Measurements from ENCODE around the gene TRIO. TPM values are rescaled to one million over a fixed set of nuclear protein-coding genes. Genes with fewer than 3 reads are reported as not detected.

Gene TRIO
- total RNA-seq, 2 experiments from 2014 or later, result 6.0 to 6.6 TPM

DNA sequence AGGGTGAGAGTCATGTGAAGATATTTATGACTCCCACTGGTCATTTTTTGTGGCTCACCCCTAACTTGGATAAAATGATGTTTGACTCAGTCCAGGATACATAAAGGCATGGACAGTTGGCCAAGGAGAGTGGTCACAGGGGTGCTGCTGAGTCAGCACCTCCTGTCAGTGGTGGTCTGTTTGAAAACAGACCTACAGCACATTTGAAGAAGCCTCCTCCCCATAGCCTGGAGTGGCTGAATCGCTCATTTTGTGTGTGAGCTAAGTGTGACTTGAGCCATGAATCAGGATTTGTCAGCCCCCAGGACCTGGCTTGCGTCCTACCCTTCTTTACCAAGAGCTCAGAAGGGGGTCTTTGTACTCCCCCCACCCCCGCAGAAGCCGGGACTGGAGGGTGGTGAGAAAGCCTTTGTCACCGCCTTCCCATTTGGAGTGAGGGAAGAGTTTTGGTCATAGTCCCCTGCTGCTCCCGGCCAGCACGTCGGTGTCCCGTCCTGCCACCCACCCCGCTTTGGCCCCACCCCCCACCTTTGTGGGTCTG is 35.6 kb downstream of the TRIO start:
- Mint-ChIP-seq H3K9me3 (no peaks in the 10 kb centered on the region), H3K4me1 (ENCODE audit: low read depth) (no peaks in the 10 kb centered on the region), H3K4me3 (no peak overlapping the region), H3K36me3 (no peaks in the 10 kb centered on the region), H3K27ac (no peak overlapping the region), H3K27me3 (no peaks in the 10 kb centered on the region)
- CTCF ChIA-PET, result no interaction called here
- intact Hi-C loops (cut with micrococcal nuclease), result no loop called here
- POLR2A ChIA-PET, result no interaction called here
- no peak for DNase-seq

DNA sequence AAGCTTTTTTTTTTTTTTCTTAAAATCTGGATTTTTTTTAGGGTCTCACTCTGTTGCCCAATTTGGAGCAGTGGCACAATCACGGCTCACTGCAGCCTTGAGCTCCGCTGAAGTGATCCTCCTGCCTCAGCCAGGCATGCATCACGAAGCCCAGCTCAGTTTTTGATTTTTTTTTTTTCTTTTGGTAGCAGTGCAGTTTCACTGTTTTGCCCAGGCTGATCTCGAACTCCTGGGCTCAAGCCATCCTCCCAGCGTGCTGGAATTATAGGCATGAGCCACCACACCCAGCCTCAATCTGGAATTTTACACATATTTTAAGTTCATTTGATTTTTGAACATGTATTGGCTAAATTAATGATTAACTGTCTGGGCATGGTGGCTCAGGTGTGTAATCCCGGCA is 36.3 kb downstream of the TRIO start:
- no peak overlapping the region for H3K27ac Mint-ChIP-seq
- no peaks in the 10 kb centered on the region for H3K4me1 Mint-ChIP-seq (ENCODE audit: low read depth)
- no peak for DNase-seq
- no peaks in the 10 kb centered on the region for H3K9me3 Mint-ChIP-seq
- CTCF ChIA-PET, result no interaction called here
- H3K36me3 Mint-ChIP-seq, result no peaks in the 10 kb centered on the region
- POLR2A ChIA-PET, result no interaction called here
- intact Hi-C loops (cut with micrococcal nuclease), result no loop called here
- H3K27me3 Mint-ChIP-seq, result no peaks in the 10 kb centered on the region
- no peak overlapping the region for H3K4me3 Mint-ChIP-seq

DNA sequence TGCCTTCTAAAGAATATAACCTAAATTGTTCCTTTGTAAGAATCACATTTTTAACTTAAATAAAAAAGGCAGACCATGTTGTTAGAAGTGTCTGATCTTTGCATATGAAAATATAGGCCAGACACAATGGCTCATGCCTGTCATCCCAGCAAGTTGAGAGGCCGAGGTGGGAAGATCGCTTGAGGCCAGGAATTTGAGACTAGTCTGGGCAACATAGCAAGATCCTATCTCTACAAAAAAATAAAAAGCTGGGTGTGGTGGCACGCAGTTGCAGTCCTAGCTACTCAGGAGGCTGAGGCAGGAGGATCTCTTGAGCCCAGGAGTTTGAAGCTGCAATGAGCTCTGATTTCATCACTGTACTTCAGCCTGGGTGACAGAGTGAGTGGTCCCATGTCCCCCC is 37.3 kb downstream of the TRIO start:
- no peaks in the 10 kb centered on the region for H3K4me1 Mint-ChIP-seq (ENCODE audit: low read depth)
- H3K27ac Mint-ChIP-seq, result no peak overlapping the region
- H3K4me3 Mint-ChIP-seq, result no peak overlapping the region
- no peaks in the 10 kb centered on the region for H3K27me3 Mint-ChIP-seq
- DNase-seq, result no peak
- H3K9me3 Mint-ChIP-seq, result no peaks in the 10 kb centered on the region
- H3K36me3 Mint-ChIP-seq, result no peaks in the 10 kb centered on the region
- ChIA-PET CTCF (no interaction called here), POLR2A (no interaction called here)
- intact Hi-C loops (cut with micrococcal nuclease), result no loop called here

DNA sequence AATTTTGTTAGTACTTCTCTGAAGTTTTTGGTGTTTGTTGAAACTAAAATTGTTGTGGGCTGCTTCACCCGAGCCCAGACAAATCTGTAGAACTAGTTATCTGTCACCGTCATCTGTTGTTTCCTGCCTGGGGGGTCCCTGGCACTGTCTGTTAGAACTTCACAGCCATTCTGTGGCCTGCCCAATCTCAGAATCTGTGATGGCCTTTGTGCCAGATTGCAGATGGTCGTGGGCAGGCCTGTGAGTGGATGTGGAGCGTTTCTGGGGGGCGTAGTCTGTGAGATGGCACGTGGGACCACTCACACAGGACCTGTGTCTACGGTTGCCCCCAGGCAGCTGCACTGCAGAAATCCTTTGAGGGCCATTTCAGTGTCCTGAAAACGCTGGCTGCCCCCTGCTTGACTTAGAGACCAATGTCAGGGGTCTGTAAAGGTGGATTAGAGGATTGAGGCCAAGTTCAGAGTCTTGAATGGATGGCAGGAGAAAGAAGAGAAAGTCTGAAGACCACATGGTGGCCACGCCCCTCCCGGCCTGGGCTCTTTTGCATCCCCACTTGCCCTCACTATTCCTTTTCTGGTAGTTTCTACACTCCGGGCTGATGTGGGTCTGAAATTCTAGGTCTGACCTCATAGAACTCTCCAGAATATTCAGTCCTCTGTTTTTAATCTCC is 38.3 kb downstream of the TRIO start:
- POLR2A ChIA-PET, result no interaction called here
- H3K36me3 Mint-ChIP-seq, result no peaks in the 10 kb centered on the region
- intact Hi-C loops (cut with micrococcal nuclease), result no loop called here
- H3K27me3 Mint-ChIP-seq, result no peaks in the 10 kb centered on the region
- no peaks in the 10 kb centered on the region for H3K9me3 Mint-ChIP-seq
- no peak overlapping the region for H3K27ac Mint-ChIP-seq
- H3K4me1 Mint-ChIP-seq (ENCODE audit: low read depth), result no peaks in the 10 kb centered on the region
- no peak overlapping the region for H3K4me3 Mint-ChIP-seq
- CTCF ChIA-PET, result no interaction called here
- no peak for DNase-seq

DNA sequence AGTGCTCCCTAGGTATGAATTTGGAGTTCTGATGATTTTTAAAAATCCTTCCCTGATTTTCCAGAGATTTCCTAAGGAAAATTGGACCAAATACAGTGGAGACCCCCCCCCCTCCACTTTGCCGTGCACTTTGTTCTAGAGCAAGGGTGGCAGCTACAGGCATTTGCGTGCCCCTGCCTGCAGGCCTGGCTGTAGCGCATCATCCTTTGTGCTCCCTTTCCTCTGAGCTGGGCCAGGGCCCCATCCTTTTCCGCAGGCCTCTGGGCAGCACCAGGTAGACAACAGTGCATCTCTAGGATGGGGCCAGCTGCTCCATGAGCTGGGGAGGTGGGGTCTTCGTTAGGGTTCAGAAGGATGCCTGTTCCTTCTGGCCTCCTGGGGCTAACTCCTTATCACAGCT is 39.6 kb downstream of the TRIO start:
- Mint-ChIP-seq H3K27ac (no peak overlapping the region), H3K27me3 (no peaks in the 10 kb centered on the region), H3K36me3 (no peaks in the 10 kb centered on the region), H3K4me3 (no peak overlapping the region), H3K9me3 (no peaks in the 10 kb centered on the region), H3K4me1 (ENCODE audit: low read depth) (no peaks in the 10 kb centered on the region)
- POLR2A ChIA-PET, result no interaction called here
- CTCF ChIA-PET, result interaction anchor here (0.7 to 0.8 kb wide), 2 partner anchors 88 to 418 kb away, joined by 3 read pairs; no protein-coding TSS in a partner anchor
- intact Hi-C loops (cut with micrococcal nuclease), result no loop called here
- no peak for DNase-seq

DNA sequence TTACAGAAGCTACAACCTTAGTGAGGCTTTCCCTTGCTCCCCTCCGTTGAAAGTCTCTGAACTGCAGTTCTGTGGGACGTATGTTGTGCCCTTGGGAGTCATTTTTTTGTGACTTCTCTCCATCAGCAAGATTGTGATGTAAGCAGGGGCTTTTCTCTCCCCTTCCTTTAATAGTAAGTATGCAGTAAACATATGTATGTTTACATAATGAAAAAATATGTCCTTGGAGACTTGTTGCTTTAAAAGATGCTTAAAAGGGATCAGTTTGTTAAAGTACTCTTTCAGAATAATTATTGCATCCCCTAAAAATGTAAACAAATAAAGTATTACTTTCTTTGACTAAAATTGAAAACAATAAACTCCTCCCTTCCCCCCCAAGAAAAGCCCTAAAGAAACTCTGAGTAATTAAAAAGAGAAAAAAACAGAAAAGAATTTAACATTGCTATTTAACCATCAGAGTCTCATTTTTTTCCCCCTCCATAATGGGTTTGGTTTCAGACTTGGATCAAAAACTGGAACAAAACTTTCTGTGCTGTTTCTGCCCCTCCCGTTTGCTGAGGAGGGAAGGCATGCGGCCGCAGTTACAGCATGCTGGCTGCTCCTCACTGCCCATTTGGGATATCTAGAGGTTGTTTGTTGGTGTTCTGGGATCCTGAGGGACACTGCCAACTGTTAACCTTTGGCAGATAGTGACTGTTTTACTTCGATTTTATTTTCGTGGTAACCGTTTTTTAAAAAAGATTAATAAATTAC is 40.2 kb downstream of the TRIO start:
- ChIA-PET POLR2A (no interaction called here), CTCF (interaction anchor here (0.7 kb wide), 1 partner anchor 419 kb away, joined by 3 read pairs; no protein-coding TSS in a partner anchor)
- no peak overlapping the region for H3K4me3 Mint-ChIP-seq
- intact Hi-C loops (cut with micrococcal nuclease), result no loop called here
- no peaks in the 10 kb centered on the region for H3K4me1 Mint-ChIP-seq (ENCODE audit: low read depth)
- H3K36me3 Mint-ChIP-seq, result no peaks in the 10 kb centered on the region
- no peaks in the 10 kb centered on the region for H3K27me3 Mint-ChIP-seq
- H3K9me3 Mint-ChIP-seq, result no peaks in the 10 kb centered on the region
- no peak overlapping the region for H3K27ac Mint-ChIP-seq
- DNase-seq, result no peak

DNA sequence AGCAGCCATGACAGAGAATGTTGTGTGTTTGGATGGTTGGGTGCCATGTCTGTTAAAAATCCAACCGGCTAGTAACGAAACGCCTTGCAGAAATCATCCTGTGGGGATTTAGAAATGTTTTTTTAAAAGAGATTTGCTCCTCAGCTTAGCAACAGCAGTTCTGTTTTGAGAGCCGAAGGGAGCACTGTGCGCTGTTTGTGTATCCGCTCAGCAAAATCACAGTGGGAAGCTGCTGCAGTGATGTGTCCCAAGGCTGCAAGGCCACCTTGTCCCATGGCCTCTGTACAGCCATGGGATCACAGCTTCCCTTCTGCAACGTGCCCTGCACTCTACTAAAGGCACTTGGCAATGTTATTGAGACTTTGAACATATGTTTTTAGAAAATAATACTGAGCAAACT is 40.9 kb downstream of the TRIO start:
- H3K4me1 Mint-ChIP-seq (ENCODE audit: low read depth), result no peaks in the 10 kb centered on the region
- ChIA-PET CTCF (no interaction called here), POLR2A (no interaction called here)
- H3K36me3 Mint-ChIP-seq, result no peaks in the 10 kb centered on the region
- H3K9me3 Mint-ChIP-seq, result no peaks in the 10 kb centered on the region
- DNase-seq, result no peak
- H3K27ac Mint-ChIP-seq, result no peak overlapping the region
- no peaks in the 10 kb centered on the region for H3K27me3 Mint-ChIP-seq
- no peak overlapping the region for H3K4me3 Mint-ChIP-seq
- intact Hi-C loops (cut with micrococcal nuclease), result no loop called here

DNA sequence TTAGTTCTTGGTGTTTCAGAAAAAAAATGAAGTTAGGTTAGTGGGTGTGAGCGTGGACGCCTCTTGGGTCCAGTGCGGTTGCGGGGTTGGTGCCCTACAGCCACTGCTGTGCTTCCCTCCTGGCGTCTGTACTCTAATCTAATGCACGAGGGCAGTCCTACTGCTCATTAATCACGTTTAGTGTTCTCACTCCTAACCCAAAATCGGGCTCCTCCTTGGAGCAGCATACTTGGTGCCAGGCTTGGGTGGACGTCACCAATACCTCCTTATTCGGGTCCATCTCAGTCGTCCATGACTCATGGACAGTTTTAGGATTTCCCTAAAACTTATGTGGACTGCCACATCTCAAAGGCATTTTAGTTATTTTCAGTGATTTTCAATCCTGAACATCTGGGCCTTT is 41.6 kb downstream of the TRIO start:
- POLR2A ChIA-PET, result no interaction called here

DNA sequence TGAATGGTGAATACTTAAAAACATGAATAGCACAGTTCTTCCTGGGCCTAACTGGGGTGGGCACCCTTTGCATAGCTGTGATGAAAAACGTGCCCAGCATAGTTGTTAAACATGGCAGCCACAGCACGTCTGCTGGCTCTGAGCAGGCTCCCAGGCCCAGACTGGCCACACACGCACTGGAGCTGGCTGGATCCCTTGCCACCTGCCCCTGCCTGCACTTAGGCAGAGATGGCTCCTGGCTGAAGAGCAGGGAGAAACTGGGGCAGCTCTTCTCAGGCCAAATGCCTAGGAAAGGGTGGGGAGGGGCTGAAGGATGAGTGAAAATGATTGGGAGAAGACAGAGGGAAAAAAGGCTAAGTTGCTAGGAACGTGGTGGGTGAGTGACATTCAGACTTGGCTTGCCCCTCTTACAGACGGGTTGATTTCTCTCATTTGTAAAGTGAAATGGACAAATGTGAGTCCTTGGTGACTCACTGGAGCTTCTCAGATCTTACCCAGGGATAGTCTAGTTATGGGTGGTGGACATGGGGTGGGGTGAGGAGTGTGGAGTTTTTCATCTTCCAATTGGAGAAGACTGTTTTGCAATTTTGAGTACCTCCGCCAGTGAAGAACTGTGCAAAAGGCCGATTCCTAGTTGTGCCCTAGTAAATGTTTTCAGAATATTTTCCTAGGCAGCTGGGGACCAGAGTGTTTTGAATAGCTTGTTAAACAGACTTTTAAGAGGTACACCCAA is 42.4 kb downstream of the TRIO start:
- CTCF ChIA-PET, result no interaction called here
- POLR2A ChIA-PET, result no interaction called here
- Mint-ChIP-seq H3K9me3 (no peaks in the 10 kb centered on the region), H3K27me3 (no peaks in the 10 kb centered on the region), H3K36me3 (no peaks in the 10 kb centered on the region), H3K4me1 (ENCODE audit: low read depth) (no peaks in the 10 kb centered on the region), H3K4me3 (no peak overlapping the region), H3K27ac (no peak overlapping the region)
- no peak for DNase-seq
- intact Hi-C loops (cut with micrococcal nuclease), result no loop called here

More for the DNA sequence above, 41.6 kb downstream of the TRIO start:
- Mint-ChIP-seq H3K4me1 (ENCODE audit: low read depth) (no peaks in the 10 kb centered on the region), H3K27me3 (no peaks in the 10 kb centered on the region), H3K36me3 (no peaks in the 10 kb centered on the region), H3K27ac (no peak overlapping the region), H3K4me3 (no peak overlapping the region), H3K9me3 (no peaks in the 10 kb centered on the region)
- CTCF ChIA-PET, result no interaction called here
- intact Hi-C loops (cut with micrococcal nuclease), result no loop called here
- DNase-seq, result no peak

DNA sequence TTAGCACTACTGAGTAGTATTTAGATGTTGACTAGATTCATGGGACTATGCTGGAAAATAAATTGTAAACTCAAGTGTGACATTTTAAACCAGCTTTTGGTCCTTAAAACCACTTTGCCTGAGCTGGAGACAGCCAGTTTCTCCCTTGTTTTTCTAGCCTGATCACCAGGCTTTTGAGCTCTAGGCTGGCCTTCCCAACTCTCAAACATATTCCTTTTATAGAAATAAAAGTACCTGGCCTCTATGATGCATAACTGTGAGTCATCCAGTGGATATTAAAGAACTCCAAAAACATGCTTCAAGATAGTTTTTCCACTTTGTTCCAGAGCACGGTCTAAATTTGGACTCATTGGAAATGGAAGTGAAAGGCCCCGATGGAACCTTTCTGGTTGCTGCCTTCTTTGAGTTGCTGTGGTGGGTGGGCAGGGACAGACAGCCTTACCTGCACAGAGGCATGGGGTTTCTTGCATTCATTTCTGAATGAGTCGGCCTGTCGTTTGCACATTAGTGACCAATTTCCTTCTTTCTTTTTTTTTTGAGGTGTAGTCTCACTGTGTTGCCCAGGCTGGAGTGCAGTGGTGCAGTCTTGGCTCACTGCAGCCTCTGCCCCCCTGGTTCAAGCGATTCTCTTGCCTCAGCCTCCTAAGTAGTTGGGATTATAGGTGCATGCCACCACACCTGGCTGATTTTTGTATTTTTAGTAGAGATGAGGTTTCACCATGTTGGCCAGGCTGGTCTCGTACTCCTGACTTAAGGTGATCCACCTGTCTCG is 43.1 kb downstream of the TRIO start:
- no peaks in the 10 kb centered on the region for H3K36me3 Mint-ChIP-seq
- no peaks in the 10 kb centered on the region for H3K9me3 Mint-ChIP-seq
- intact Hi-C loops (cut with micrococcal nuclease), result no loop called here
- H3K27ac Mint-ChIP-seq, result no peak overlapping the region
- DNase-seq, result no peak
- ChIA-PET POLR2A (no interaction called here), CTCF (no interaction called here)
- H3K27me3 Mint-ChIP-seq, result no peaks in the 10 kb centered on the region
- H3K4me1 Mint-ChIP-seq (ENCODE audit: low read depth), result no peaks in the 10 kb centered on the region
- H3K4me3 Mint-ChIP-seq, result no peak overlapping the region

DNA sequence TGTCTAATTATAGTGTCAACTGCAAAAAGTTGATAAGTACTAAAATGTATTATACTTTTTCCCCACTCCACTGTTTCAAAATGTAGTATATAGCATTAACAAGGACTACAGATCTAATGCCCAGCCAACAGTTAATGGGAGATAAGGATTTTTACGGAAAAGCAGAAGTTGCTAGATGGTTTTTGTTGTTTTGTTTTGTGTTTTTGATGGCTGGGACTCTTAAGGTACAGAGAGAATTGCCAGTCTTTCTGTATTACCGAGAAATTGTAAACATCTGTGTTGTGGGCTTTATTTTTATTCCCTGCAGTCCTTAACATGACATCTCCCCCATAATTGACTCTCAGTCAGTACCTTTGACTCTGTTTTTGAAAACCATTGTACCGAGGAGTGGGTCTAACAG is 44.0 kb downstream of the TRIO start:
- no peaks in the 10 kb centered on the region for H3K36me3 Mint-ChIP-seq
- H3K27ac Mint-ChIP-seq, result no peak overlapping the region
- intact Hi-C loops (cut with micrococcal nuclease), result no loop called here
- ChIA-PET POLR2A (no interaction called here), CTCF (no interaction called here)
- H3K4me3 Mint-ChIP-seq, result no peak overlapping the region
- H3K4me1 Mint-ChIP-seq (ENCODE audit: low read depth), result no peaks in the 10 kb centered on the region
- H3K9me3 Mint-ChIP-seq, result no peaks in the 10 kb centered on the region
- H3K27me3 Mint-ChIP-seq, result no peaks in the 10 kb centered on the region
- DNase-seq, result no peak

DNA sequence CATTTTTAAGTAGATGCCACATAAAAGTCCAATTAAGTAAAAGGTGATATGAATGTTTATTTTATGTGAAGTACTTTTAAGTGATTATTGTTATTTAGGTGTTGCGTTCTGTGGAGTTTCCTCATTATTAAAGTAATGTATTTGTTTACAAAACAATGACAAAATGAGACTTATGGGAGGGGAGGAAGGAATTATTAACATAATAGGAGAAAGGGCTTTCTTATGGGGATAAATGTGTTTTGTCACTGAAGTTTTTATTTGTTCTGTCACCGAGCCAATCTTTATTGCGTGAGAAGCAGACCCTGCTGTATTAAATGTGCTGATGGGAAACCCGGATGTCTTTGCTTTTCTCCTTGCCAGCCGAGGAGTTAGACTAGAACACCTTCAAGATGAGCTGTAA is 44.5 kb downstream of the TRIO start:
- Mint-ChIP-seq H3K9me3 (no peaks in the 10 kb centered on the region), H3K4me1 (ENCODE audit: low read depth) (no peaks in the 10 kb centered on the region), H3K4me3 (no peak overlapping the region), H3K36me3 (no peaks in the 10 kb centered on the region), H3K27me3 (no peaks in the 10 kb centered on the region), H3K27ac (no peak overlapping the region)
- ChIA-PET CTCF (no interaction called here), POLR2A (no interaction called here)
- no peak for DNase-seq
- intact Hi-C loops (cut with micrococcal nuclease), result no loop called here

All from activated CD4-positive, alpha-beta memory T cell treated with anti-CD3 and anti-CD28 coated beads for 36 hours (primary cell).